HepG2 (cell line): ENCODE measurements around the gene KCNJ4. TPM values are rescaled to one million over a fixed set of nuclear protein-coding genes. Genes with fewer than 3 reads are reported as not detected.

Experiments used
- ATAC-seq: fragments of 200-7000 bp; cut with Tn5 transposase; 3 replicates; pipeline ENCODE4 v1.9.1; 2020; ENCODE audit warnings: mild to moderate bottlenecking, moderate library complexity
- BruUV-seq: library from RNA; stranded (reverse); fragments of 400-500 nt; replicated peaks from 2 replicates; lab custom pipeline; 2021; lab: Mats Ljungman, UMichigan
- CTCF ChIA-PET: fragments of 300-600 bp; formaldehyde crosslinking; extraction: SDS; loops from one replicate; lab custom pipeline; 2021; ENCODE audit warnings: low total read pairs, inconsistent platforms, low intra/inter-chr PET ratio; lab: Yijun Ruan, JAX
- POLR2A ChIA-PET: fragments of 350-600 bp; sonication (Branson Sonifier 250); formaldehyde crosslinking; loops from one replicate; lab custom pipeline; 2020; ENCODE audit warnings: antibody characterized with exemption, inconsistent platforms; lab: Yijun Ruan, JAX
- DNase-seq: peaks from one replicate; pipeline ENCODE4 v3.0.0-alpha.2; 2015; ENCODE audit warnings: low spot score
- FAIRE-seq: peaks from 3 replicates; lab custom pipeline; 2011; peaks lifted over from hg19 to GRCh38; lab: Jason Lieb, UNC
- H2AFZ ChIP-seq: one replicate; pipeline ENCODE4 v1.6.1; 2011; ENCODE audit warnings: low read length, inconsistent platforms
- H3K27ac ChIP-seq: fragments of 300-600 bp; 3 replicates; pipeline ENCODE4 v1.8.0; 2011; ENCODE audit warnings: mixed run types, mild to moderate bottlenecking, mixed read lengths, low read length, inconsistent platforms; ENCODE audit not compliant: insufficient read depth; ENCODE audit errors: extremely low read length
- H3K27me3 ChIP-seq, 2 experiments: fragments of 200-600 bp in 1 of 2; 2 replicates in 1 of 2; 3 replicates in 1 of 2; pipeline versions ENCODE4 v1.6.0 to v1.8.0; 2011; ENCODE audit warnings: low read length in 2 of 2, mild to moderate bottlenecking in 2 of 2, moderate library complexity in 2 of 2, inconsistent platforms in 1 of 2; ENCODE audit not compliant: insufficient read depth in 2 of 2, control insufficient read depth in 1 of 2
- H3K36me3 ChIP-seq, 2 experiments: fragments of 200-600 bp in 1 of 2; replicated peaks in 1 of 2; 2 replicates in 1 of 2; 3 replicates in 1 of 2; pipeline versions ENCODE4 v1.5.1 to v1.8.0; 2011; ENCODE audit warnings: low read length in 2 of 2, inconsistent platforms in 1 of 2; ENCODE audit not compliant: insufficient read depth in 2 of 2, control insufficient read depth in 1 of 2
- H3K4me1 ChIP-seq: 2 replicates; pipeline ENCODE4 v1.5.1; 2012; ENCODE audit warnings: low read length, inconsistent platforms; ENCODE audit not compliant: insufficient read depth
- H3K4me2 ChIP-seq: 2 replicates; pipeline ENCODE4 v1.6.0; 2011; ENCODE audit warnings: low read depth, low read length, inconsistent platforms
- H3K4me3 ChIP-seq, 3 experiments: fragments of 200-600 bp in 1 of 3; sonication (generic), shearing (Covaris generic) in 1 of 3; replicated peaks in 1 of 3; 2 replicates each; pipeline ENCODE4 v1.5.1; 2011 to 2016; ENCODE audit warnings: low read length in 3 of 3, inconsistent platforms in 2 of 3, low read depth in 2 of 3, mild to moderate bottlenecking in 2 of 3, control low read depth in 1 of 3, mixed read lengths in 1 of 3; ENCODE audit not compliant: insufficient read depth in 1 of 3
- H3K79me2 ChIP-seq: one replicate; pipeline ENCODE4 v1.6.1; 2011; ENCODE audit warnings: low read length, inconsistent platforms; ENCODE audit not compliant: insufficient read depth
- H3K9ac ChIP-seq: 2 replicates; pipeline ENCODE4 v1.6.0; 2011; ENCODE audit warnings: mild to moderate bottlenecking, low read depth, low read length, inconsistent platforms; ENCODE audit not compliant: insufficient read depth
- H3K9me3 ChIP-seq: 2 replicates; pipeline ENCODE4 v1.5.1; 2012; ENCODE audit warnings: mild to moderate bottlenecking, low read length
- H4K20me1 ChIP-seq: 2 replicates; pipeline ENCODE4 v1.6.0; 2011; ENCODE audit warnings: inconsistent platforms, mild to moderate bottlenecking, low read length, moderate library complexity; ENCODE audit not compliant: insufficient read depth
- AGO1 ChIP-seq: fragments of 200-400 bp; formaldehyde crosslinking; IDR thresholded peaks from 2 replicates; pipeline ENCODE4 v1.6.1; 2017; ENCODE audit warnings: mild to moderate bottlenecking, low read depth, low read length, moderate library complexity; ENCODE audit not compliant: poor library complexity, severe bottlenecking
- ATF7 ChIP-seq, 2 experiments: fragments of 450-650 bp in 1 of 2; sonication (generic) in 1 of 2; formaldehyde crosslinking in 1 of 2; IDR thresholded peaks; 2 replicates each; pipeline versions ENCODE4 v1.4.0 to v1.6.1; 2016 to 2020; ENCODE audit warnings: antibody characterized with exemption in 1 of 2, mild to moderate bottlenecking in 1 of 2, missing genetic modification reagents in 1 of 2
- FOXA3 ChIP-seq: IDR thresholded peaks from 2 replicates; pipeline ENCODE4 v1.6.1; 2016; ENCODE audit warnings: missing genetic modification reagents, missing compliant biosample characterization
- GPBP1L1 ChIP-seq: sonication (generic); formaldehyde crosslinking; IDR thresholded peaks from 2 replicates; pipeline ENCODE4 v1.5.0; 2020; ENCODE audit warnings: mild to moderate bottlenecking, missing genetic modification reagents
- JUN ChIP-seq: sonication (generic); formaldehyde crosslinking; IDR thresholded peaks from 2 replicates; pipeline ENCODE4 v1.4.0; 2020; ENCODE audit warnings: mild to moderate bottlenecking, missing genetic modification reagents
- JUND ChIP-seq: sonication (generic); formaldehyde crosslinking; IDR thresholded peaks from 2 replicates; pipeline ENCODE4 v1.8.0; 2022; ENCODE audit warnings: mild to moderate bottlenecking, missing genetic modification reagents
- NFE2L2 ChIP-seq: fragments of 150-350 bp; IDR thresholded peaks from 2 replicates; pipeline ENCODE4 v1.6.1; 2014; ENCODE audit warnings: low read length
- NR2F6 ChIP-seq, 2 experiments: IDR thresholded peaks; 2 replicates each; pipeline ENCODE4 v1.6.1; 2016; ENCODE audit warnings: antibody characterized with exemption in 1 of 2, mild to moderate bottlenecking in 1 of 2
- PAXIP1 ChIP-seq: sonication (generic); formaldehyde crosslinking; conservative IDR thresholded peaks from 2 replicates; pipeline ENCODE4 v1.4.0; 2020; ENCODE audit warnings: mild to moderate bottlenecking, missing genetic modification reagents, moderate library complexity
- POLR2G ChIP-seq: fragments of 200-400 bp; formaldehyde crosslinking; IDR thresholded peaks from 2 replicates; pipeline ENCODE4 v1.6.1; 2018; ENCODE audit warnings: mild to moderate bottlenecking, low read depth, low read length, moderate library complexity
- RARA ChIP-seq: IDR thresholded peaks from 2 replicates; pipeline ENCODE4 v1.6.1; 2016; ENCODE audit warnings: missing genetic modification reagents, missing compliant biosample characterization
- RBFOX2 ChIP-seq: fragments of 200-400 bp; formaldehyde crosslinking; IDR thresholded peaks from 2 replicates; pipeline ENCODE4 v1.6.1; 2017; ENCODE audit warnings: low read depth, mild to moderate bottlenecking, low read length
- SAP130 ChIP-seq: IDR thresholded peaks from 2 replicates; pipeline ENCODE4 v1.6.1; 2016; ENCODE audit warnings: low read depth
- SP5 ChIP-seq: IDR thresholded peaks from 2 replicates; pipeline ENCODE4 v1.6.1; 2016; ENCODE audit warnings: low read depth, borderline replicate concordance
- TARDBP ChIP-seq: sonication (generic); formaldehyde crosslinking; IDR thresholded peaks from 2 replicates; pipeline ENCODE4 v1.8.0; 2022; ENCODE audit warnings: mild to moderate bottlenecking, missing genetic modification reagents
- ZC3H4 ChIP-seq: sonication (generic); formaldehyde crosslinking; IDR thresholded peaks from 2 replicates; pipeline ENCODE4 v1.4.0; 2020; ENCODE audit warnings: missing genetic modification reagents, borderline replicate concordance
- ZNF512B ChIP-seq: sonication (generic); formaldehyde crosslinking; IDR thresholded peaks from 2 replicates; pipeline ENCODE4 v1.5.1; 2020; ENCODE audit warnings: missing genetic modification reagents, mild to moderate bottlenecking, borderline replicate concordance
- ZNF878 ChIP-seq: sonication (generic); formaldehyde crosslinking; IDR thresholded peaks from 2 replicates; pipeline ENCODE4 v1.8.1; 2023; ENCODE audit warnings: mild to moderate bottlenecking, missing genetic modification reagents, moderate library complexity
- WGBS: methylation state at CpG from one replicate; pipeline ENCODE4 v1.1.6; 2017; ENCODE audit warnings: low lambda C conversion rate; 5-methylcytosine and 5-hydroxymethylcytosine counted together
- in situ Hi-C: cut with HindIII; loops from 2 replicates; pipeline ENCODE4 v1.10.0; 2017; ENCODE audit warnings: low pct_unique_long_range_greater_than_20kb; ENCODE audit not compliant: extremely low pct_ligation_motif_present
- intact Hi-C: fragments of 100-400 bp; cut with micrococcal nuclease; formaldehyde crosslinking; loops from one replicate; pipeline ENCODE4 v1.10.0; 2022; ENCODE audit not compliant: unreplicated experiment
- polyA plus RNA-seq, 8 experiments: library from polyadenylated mRNA; depleted of rRNA in 3 of 8; stranded (reverse) in 7 of 8; unstranded in 1 of 8; fragments of >200 nt; fragmentation: Illumina TruSeq in 4 of 8; extraction: Trizol in 4 of 8; gene quantifications; 2 replicates each; pipeline versions ENCODE4 v1.2.1 to v1.2.3, GENCODE V29; 2011 to 2016; ENCODE audit warnings: low read depth in 4 of 8, missing spikeins in 1 of 8, mixed read lengths in 1 of 8; ENCODE audit not compliant: insufficient read depth in 1 of 8
- total RNA-seq, 5 experiments: library from RNA; depleted of rRNA; stranded (reverse); fragments of >200 nt; fragmentation: Illumina TruSeq; extraction: Trizol; gene quantifications; 2 replicates each; pipeline ENCODE4 v1.2.3, GENCODE V29; 2016; ENCODE audit warnings: low read depth in 1 of 5

KCNJ4 gene
- total and polyA plus RNA-seq, 2 of the 13 experiments (the other 11 are each of a cell fraction or from before 2014, with no cell fraction given), result not detected

GRCh38 chr22:38490915-38491314 lies 35.9 kb upstream of the KCNJ4 start:
- ATAC-seq (peak; percentile 58), DNase-seq (peak; percentile 83), FAIRE-seq (peak; percentile 55)
- Histone ChIP-seq H3K36me3 (peaks cover 32 to 82% of the 10 kb centered on the region in 2 experiments), H3K27ac (peak overlapping the region; percentile 34), H3K9me3 (no peaks in the 10 kb centered on the region), H3K4me3 (no peak overlapping the region), H3K79me2 (no peaks in the 10 kb centered on the region), H3K27me3 (no peaks in the 10 kb centered on the region), H3K9ac (no peak overlapping the region), H2AFZ (no peak overlapping the region), H4K20me1 (no peaks in the 10 kb centered on the region), H3K4me2 (no peak overlapping the region), H3K4me1 (peaks cover 34% of the 10 kb centered on the region)
- BruUV-seq, result no TSS peak
- ChIA-PET CTCF (no interaction called here), POLR2A (interaction anchor here (2.7 to 3.6 kb wide), 2 partner anchors 9 to 11 kb away, joined by 16 to 18 read pairs; no protein-coding TSS in a partner anchor)
- 93% methylated on average over 1 of the region's 1 CpG for WGBS
- intact Hi-C loops (no loop called here), in situ Hi-C loops (no loop called here)
- TF ChIP-seq PAXIP1 (0 out of 2 replicates have a peak, but pooled peaks have one; percentile 21), SAP130 (CRISPR knock-in tag) (peak; percentile 39), ATF7 (IDR thresholded peaks at IDR 0.05) (0 out of 2 replicates have a peak, but pooled peaks have one; percentile 8), ATF7 (CRISPR knock-in tag; IDR thresholded peaks at IDR 0.05) (peak; percentile 75; the same call in 1 of the 2 replicates), SP5 (peak; percentile 35; the same call in 1 of the 2 replicates), ZNF878 (CRISPR knock-in tag) (no peak), RARA (CRISPR knock-in tag) (peak; percentile 34; the same call in 1 of the 2 replicates), RBFOX2 (peak; percentile 45; the same call in 1 of the 2 replicates), ZC3H4 (CRISPR knock-in tag) (no peak), NFE2L2 (no peak), TARDBP (CRISPR knock-in tag) (no peak), JUND (CRISPR knock-in tag) (peak; percentile 81), ZNF512B (CRISPR knock-in tag) (no peak), POLR2G (peak; percentile 7; the same call in 1 of the 2 replicates), AGO1 (no peak), GPBP1L1 (CRISPR knock-in tag) (no peak), JUN (CRISPR knock-in tag) (0 out of 2 replicates have a peak, but pooled peaks have one; percentile 64), FOXA3 (CRISPR knock-in tag) (0 out of 2 replicates have a peak, but pooled peaks have one; percentile 24), NR2F6 (IDR thresholded peaks at IDR 0.05) (peak; percentile 61), NR2F6 (CRISPR knock-in tag; IDR thresholded peaks at IDR 0.05) (peak; percentile 61)
